ENCODE results near the gene CXCR5.

- TF ChIP-seq CTCF (IDR thresholded peaks at IDR 0.05) (no peak), POLR2A (IDR thresholded peaks at IDR 0.05; ENCODE audit: low read depth) (no peak), EP300 (IDR thresholded peaks at IDR 0.05) (no peak), POLR2AphosphoS5 (IDR thresholded peaks at IDR 0.05) (no peak)
These were observed 6.1 kb upstream of the CXCR5 start for GRCh38 chr11:118877487-118878162.

Measured in esophagus muscularis mucosa (tissue), 4 donors.